Muscle of back (tissue), 13 donors: Measurements from ENCODE around the gene METTL9. TPM values are rescaled to one million over a fixed set of nuclear protein-coding genes. Genes with fewer than 3 reads are reported as not detected.
"Not testable (repeated sequence)": the region's sequence is repeated elsewhere in the genome, so short reads cannot be mapped to it uniquely, and the experiment has no call there.

ENCODE experiments used
- DNase-seq, 3 donors: peaks; one replicate each; pipeline versions ENCODE4 v3.0.0 to v3.0.0-alpha.2; 2013
- long read RNA-seq, 9 donors: transcript quantifications; one replicate each; lab custom pipeline, GENCODE V29; 2026
- polyA plus RNA-seq, 10 donors: library from polyadenylated mRNA; unstranded; fragments of 120-200 nt; gene quantifications; one replicate each; pipeline ENCODE4 v1.2.1, GENCODE V29; 2013; ENCODE audit not compliant: insufficient read length in 10 of 10

METTL9 gene
- polyA plus RNA-seq, result 100 to 1,000 TPM in 6 of 10 donors, 10 to 100 TPM in 4; 92.5 to 119 (median 102) TPM
- long read RNA-seq, donor 1, full-length matches to known transcripts, result 54 of 70 reads
- long read RNA-seq, donor 1, partial matches to known transcripts, result 16 of 70 reads
- long read RNA-seq, donor 1, other reads (novel, unspliced or antisense), result 0 of 70 reads
- long read RNA-seq, donor 2, full-length matches to known transcripts, result 47 of 47 reads
- long read RNA-seq, donor 2, partial matches to known transcripts, result 0 of 47 reads
- long read RNA-seq, donor 2, other reads (novel, unspliced or antisense), result 0 of 47 reads
- long read RNA-seq, donor 3, full-length matches to known transcripts, result 1 of 1 reads
- long read RNA-seq, donor 3, partial matches to known transcripts, result 0 of 1 reads
- long read RNA-seq, donor 3, other reads (novel, unspliced or antisense), result 0 of 1 reads
- long read RNA-seq, donor 4, full-length matches to known transcripts, result 43 of 50 reads
- long read RNA-seq, donor 4, partial matches to known transcripts, result 7 of 50 reads
- long read RNA-seq, donor 4, other reads (novel, unspliced or antisense), result 0 of 50 reads
- long read RNA-seq, donor 5, full-length matches to known transcripts, result 74 of 82 reads
- long read RNA-seq, donor 5, partial matches to known transcripts, result 8 of 82 reads
- long read RNA-seq, donor 5, other reads (novel, unspliced or antisense), result 0 of 82 reads
- long read RNA-seq, donor 6, full-length matches to known transcripts, result 70 of 86 reads
- long read RNA-seq, donor 6, partial matches to known transcripts, result 16 of 86 reads
- long read RNA-seq, donor 6, other reads (novel, unspliced or antisense), result 0 of 86 reads
- long read RNA-seq, donor 7, full-length matches to known transcripts, result 39 of 39 reads
- long read RNA-seq, donor 7, partial matches to known transcripts, result 0 of 39 reads
- long read RNA-seq, donor 7, other reads (novel, unspliced or antisense), result 0 of 39 reads
- long read RNA-seq, donor 8, full-length matches to known transcripts, result 35 of 49 reads
- long read RNA-seq, donor 8, partial matches to known transcripts, result 14 of 49 reads
- long read RNA-seq, donor 8, other reads (novel, unspliced or antisense), result 0 of 49 reads
- long read RNA-seq, donor 9, full-length matches to known transcripts, result 12 of 12 reads
- long read RNA-seq, donor 9, partial matches to known transcripts, result 0 of 12 reads
- long read RNA-seq, donor 9, other reads (novel, unspliced or antisense), result 0 of 12 reads

DNA sequence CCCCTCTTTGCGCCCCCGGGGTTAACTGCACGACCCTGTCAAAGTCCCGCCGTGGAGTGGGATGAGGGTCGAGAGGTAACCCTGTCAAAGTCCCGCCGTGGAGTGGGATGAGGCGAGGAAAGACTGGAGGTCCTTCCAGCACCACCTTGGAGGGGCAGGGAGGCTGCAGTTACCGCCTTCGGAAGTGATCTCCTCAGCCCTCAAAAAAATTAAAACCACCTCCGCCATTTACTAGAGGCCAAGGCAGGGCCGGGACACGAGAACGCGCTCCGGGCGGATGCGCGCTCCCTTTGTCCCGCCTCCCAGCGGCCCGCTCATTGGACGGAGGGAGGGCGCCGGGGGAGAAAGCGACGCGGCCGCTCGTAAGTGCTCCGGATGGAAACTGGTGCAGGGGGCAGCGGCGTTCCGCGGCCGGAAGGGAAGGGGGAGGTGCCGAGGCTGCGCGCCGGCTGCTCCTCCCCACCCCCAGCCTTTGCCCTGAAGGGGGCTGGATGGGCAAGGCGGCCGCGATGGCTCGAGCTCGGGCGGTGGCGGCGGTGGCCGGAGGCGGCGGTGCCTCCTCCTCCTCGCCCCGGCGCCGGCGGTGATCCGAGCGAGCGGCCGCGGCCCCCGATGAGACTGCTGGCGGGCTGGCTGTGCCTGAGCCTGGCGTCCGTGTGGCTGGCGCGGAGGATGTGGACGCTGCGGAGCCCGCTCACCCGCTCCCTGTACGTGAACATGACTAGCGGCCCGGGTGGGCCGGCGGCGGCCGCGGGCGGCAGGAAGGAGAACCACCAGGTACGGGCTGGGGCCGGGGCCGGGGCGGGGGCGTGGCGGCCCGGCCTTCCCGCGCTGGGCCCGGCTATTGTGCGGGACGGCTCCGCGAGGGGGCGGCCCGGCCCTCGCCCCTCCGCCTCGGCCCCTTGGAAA, at the start of gene METTL9:
Gene METTL9, plus strand, starts transcription at position 456 of the 909 bp plus-strand sequence. Its CDS starts 157 bp downstream, at position 613.
- peak; percentile 95 to 98 (median 98) for DNase-seq

DNA sequence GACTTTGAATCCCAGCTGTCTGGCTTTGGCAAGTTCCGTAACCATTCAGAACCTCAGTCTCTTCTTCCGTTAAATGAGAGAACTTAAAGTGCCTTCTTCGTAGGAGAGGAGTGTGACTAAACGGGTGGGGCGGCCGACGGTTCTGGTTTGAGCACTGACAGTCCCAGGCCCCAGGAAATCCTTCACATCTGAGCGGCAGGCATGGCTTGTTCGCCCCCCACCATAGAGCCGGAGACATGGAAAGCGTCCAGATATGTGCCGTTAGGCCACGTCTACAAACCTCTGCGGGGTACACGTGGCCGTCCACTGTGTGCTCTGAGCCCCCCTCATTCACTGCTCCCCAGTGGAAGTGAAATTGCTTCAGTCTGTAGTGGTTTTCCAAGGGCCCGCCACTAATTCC, 49.4 kb upstream of the METTL9 start:
- DNase-seq, result not testable (repeated sequence)

DNA sequence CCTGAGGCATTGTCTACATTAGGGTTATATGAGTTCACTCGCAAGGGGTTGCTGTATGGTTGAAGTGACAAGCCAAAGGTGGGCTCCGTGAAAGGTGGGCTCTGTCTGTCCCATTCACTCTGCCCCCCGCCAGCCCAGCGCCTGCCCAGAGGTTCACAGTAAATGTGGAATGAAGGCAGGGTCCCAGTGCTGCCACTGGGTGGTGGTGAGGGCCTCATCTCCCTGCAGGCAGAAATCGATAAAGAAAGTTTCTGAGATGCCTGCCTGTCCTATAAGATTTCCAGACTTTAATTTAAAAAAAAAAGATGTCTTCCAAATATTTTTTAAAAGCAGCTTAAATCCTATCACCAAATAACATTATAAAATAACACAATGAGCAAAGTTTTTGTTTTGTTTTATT, 48.9 kb upstream of the METTL9 start:
- not testable (repeated sequence) for DNase-seq

DNA sequence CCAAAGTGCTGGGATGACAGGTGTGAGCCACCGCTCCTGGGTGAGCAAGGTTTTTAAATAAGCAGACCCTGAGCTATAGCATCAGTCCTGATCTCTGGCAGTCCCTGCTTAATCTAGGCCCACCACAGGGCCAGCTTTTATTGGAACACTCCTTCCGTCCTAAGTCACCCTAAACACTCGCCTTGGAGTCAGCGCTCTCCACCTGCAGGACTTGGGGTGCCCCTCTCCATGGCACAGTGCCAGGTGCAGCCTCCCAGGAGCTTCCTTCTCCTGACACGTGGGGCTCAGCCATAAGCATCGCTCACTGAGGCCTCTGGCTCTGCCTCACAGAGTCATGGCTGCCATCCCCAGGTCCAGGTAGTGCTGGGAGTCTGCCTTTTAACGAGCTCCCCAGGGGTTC, 48.3 kb upstream of the METTL9 start:
- not testable (repeated sequence) for DNase-seq

DNA sequence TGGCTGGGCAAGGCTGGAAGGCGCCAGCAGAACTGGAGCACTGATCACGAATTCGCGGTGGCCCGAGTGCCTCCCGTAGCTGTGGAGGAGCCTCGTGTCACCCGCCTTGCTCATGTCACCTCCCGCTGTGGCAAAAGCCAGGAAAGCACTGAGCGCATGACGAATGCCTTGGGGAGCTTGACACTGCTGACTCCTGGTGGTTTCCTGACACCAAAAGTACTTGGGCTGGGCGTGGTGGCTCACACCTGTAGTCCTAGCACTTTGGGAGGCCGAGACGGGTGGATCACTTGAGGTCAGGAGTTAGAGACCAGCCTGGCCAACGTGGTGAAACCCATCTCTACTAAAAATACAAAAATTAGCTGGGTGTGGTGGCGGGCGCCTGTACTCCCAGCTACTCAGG, 47.8 kb upstream of the METTL9 start:
- DNase-seq, result not testable (repeated sequence)

DNA sequence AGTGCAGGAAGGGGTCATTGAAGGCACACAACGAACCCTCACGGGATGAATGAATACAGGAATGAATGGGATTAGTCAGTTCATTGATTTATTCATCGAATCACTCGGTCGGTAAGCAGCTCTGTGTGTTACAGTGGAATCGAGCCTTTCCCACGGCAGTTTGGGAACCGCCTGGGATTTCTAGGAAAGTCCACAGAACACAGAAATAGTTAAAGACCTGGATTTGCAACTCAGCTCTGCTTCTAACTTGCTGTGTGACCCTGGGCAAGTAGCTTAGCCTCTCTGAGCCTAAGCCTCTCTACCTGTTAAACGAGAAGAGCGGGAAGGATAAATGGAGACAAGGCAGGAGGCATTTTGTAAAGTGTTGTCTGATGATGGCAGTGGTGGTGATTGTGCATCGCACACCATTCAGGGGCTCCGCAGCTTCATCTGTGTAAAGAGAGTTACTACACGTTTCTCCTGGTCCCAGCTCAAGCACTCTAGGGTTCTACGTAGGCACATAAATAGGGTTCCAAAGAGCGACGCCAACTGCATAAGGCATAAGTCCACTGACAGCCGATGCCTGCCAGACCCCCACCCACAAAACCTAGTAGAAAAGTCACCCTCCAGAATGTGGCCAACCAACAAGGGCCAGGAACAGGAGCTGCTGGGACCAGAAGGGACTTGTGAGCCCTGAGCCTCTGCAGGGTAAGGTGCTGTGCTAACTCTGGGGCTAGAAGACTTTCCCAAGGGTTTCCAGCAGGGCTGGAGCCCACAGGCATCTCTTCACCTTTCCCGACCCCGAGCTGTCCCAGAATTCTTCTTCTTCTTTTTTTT, 45.7 kb upstream of the METTL9 start:
- not testable (repeated sequence) for DNase-seq

DNA sequence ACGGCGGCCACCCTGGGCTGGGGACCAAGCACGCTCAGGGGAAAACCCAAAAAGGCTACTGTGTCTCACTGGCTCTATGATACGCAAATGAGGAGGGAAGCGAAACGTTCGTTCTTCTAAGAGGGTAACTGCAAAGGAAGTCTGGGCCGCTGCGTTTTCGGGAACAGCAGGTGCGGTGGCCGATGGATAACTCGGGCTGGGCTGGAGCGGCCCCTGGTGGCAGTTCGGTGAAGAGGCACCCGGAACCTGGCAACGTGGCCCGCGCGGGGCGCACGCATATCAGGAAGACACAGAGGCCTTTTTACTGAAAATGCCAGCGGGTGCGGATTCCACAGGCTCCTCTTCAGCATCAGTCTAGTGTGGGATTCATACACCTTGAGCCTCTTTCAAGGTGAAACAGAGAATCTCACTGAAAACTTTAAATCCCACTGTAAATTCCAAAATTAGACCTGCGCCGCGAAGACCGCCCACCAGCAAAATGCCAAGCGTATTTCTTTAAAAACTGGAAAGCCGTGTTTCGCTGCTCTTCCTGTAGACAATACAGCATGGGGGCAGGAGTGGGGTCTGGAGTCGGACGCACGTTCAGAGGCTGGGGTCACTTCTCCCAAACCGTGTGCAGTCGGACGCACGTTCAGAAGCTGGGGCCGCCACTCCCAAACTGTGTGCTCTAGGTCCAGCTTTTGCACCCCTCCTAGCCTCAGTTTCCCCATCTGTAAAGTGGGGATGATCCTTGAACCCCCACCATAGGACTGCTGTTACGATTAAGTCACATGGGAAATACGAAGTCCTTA, 44.4 kb upstream of the METTL9 start:
- peak; percentile 63 to 90 (median 87) for DNase-seq

DNA sequence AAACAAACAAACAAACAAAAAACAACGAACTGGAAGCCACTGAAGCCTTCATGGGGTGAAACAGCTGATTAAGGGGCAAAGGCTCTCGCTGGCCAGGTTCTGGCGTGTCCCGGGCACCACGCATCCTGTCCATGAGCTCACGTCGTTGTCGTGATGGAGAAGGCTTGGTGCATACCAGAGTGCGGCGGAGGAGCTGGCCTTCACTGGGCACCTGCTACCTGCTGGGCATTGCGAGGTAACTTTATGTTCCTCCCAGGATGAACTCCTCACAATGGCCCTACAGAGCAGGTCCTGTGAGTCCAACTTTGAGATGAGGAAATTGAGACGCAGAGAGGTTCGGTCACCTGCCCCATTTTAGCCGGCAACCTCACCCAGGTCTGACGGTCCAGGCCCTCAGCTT, 43.8 kb upstream of the METTL9 start:
- DNase-seq, result not testable (repeated sequence)

DNA sequence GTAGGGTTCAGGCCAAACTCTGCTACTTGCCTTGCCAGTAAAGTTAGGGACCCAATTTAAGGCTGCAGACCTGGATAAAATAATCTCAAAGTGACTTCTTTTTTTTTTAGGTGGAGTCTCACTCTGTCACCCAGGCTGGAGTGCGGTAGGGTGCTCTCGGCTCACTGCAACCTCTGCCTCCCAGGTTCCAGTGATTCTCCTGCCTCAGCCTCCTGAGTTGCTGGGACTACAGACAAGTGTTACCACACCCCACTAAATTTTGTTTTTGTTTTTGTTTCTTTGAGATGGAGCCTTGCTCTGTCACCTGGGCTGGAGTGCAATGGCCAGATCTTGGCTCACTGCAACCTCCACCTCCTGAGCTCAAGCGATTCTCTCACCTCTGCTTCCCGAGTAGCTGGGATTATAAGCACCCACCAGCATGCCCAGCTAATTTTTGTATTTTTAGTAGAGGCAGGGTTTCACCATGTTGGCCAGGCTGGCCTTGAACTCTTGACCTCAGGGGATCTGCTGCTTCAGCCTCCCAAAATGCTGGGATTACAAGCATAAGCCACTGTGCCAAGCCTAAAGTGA, 43.3 kb upstream of the METTL9 start:
- DNase-seq, result not testable (repeated sequence)

DNA sequence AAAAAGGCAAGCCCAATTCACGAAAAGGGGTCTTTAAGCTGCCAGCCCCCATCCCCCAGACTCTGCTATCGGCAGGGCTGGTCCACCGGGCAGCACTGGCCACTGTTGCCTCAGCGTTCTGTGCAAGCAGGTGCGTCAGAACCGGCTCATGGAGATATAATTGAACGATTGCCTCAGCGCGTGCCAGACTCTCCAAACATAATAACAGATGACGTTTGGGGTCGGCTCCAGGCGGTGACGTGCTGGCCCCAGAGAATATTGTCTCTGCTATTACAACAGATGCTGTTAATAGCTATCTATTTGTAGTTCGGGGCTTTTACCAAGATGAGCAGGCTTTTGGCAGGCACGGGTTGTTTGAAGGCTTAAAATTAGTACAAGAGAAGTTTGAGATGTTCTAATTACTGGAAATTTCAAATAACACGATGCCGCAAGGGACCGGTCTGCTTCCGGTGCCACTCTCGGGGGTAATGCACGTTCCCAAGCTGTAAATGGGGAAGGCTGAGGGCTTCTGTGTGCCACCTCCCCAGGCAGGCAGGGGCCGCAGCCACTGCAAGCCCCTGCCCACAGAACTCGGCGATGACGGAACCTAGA, 42.6 kb upstream of the METTL9 start:
- DNase-seq, result peak; percentile 28 to 58 (median 51)

DNA sequence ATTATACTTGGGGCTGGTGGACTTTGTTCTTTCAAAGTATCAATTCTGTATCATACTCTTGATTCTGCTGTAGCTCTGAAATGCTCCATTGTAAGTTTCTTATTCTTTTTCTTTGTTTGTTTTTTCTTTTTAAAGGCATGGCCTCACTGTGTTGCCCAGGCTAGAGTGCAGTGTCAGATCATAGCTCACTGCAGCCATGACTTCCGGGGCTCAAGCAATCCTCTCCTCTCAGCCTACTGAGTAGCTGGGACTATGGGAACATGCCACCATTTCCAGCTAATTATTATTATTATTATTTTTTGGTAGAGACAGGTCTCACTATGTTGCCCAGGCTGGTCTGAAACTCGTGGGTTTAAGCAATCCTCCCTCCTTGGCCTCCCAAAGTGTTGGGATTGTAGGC, 38.9 kb upstream of the METTL9 start:
- no peak for DNase-seq

DNA sequence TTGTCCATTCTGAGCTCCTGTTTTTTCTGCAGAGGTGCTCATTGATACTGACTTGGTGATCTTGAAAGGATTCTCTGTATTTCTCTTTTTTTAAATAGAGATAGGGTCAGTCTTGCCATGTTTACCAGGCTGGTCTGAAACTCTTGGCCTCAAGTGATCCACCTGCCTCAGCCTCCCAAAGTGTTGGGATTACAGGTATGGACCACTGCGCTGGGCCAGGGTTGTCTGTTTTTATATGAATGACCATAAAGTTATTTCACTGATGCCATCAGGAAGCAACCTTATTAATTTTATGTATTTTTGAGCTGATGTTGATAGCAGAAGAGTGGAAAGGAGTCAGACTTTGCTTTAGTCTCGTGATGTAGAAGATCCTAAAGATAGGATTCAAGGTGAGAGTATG, 35.7 kb upstream of the METTL9 start:
- no peak for DNase-seq

DNA sequence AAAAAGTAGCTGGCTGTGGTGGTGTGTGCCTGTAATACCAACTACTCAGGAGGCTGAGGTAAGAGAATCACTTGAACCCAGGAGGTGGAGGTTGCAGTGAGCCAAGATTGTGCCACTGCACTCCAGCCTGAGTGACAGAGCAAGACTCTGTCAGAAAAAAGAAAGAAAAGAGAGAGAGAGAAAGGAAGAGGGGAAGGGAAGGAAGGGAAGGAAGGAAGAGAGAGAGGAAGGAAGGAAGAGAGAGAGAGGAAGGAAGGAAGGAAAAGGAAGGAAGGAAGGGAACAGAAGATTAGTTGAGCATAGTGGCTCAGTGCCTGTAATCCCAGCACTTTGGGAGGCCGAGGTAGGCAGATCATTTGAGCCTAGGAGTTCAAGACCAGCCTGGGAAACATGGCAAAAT, 35.0 kb upstream of the METTL9 start:
- DNase-seq, result not testable (repeated sequence)

DNA sequence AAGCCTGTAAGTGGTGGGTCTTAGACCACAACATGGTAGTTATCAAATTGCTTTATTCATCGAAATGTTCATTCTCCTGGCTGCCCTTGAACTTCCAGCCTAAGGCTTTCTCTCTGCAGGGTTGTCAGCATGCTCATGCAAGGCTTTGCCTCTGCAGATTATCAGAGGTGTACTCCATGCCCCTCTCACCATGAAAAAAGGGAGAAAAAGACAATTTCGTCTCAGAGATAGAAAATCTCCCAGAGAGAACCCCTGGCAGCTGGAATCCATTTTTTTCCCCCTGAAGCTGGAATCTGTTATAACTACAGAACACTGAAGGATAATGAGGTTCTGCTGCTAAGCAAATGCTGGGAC, 33.9 kb upstream of the METTL9 start:
- DNase-seq, result no peak

DNA sequence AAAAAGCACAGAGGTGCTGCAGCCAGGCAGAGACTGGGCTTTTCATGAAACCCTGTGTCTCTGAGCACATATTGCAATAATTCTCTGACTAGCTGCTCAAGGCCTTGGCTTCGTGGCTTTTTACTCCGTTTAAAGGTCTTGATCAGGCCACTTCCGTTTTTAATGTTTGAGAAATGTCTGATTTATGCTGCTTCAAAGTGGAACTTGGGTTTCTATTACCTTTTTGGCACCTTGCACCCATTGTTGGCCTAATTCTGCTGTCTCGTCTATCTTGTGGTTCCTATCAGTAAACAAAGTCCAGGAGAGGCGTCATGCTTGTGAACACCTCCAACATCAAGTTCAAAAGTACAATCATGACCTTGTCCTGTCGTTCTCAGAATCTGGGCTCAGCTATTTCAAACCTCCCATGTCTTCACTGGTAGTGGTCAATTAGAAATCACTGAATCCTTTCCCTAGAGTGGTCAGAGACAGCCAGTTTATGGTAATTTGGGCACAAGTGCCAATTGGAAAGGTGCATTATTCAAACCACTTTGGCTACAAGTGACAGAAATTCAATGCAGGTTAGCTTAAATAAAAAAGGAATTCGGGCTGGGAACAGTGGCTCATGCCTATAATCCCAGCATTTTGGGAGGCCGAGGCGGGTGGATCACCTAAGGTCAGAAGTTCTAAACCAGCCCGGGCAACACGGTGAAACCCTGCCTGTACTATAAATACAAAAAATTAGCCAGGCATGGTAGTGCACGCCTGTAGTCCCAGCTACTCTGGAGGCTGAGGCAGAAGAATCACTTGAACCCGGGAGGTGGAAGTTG, 33.3 kb upstream of the METTL9 start:
- no peak for DNase-seq

DNA sequence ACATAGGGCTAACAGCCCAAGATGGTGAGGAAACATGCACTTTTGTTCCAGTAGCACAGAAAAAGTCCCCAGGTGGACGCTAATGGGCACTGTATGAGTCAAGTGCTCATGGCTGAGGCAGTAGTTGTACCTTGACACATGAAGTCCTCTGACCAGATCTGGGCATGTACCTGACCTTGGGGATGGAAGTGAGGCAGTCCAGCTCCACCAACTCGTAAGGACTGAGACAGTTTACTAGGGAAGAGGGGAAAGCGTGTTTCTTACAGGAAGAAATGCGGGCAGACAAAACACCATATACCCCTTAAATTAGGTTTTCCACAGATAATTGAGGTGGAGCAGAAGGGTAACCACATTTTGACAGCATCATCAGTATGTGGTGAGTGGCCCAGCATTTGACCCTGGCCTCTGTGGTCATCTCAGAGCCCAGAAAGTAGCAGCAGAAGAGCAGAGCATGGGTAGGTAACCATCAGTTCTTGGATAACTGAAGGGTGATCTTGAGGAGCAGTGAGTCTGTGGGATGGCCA, 32.4 kb upstream of the METTL9 start:
- no peak for DNase-seq

DNA sequence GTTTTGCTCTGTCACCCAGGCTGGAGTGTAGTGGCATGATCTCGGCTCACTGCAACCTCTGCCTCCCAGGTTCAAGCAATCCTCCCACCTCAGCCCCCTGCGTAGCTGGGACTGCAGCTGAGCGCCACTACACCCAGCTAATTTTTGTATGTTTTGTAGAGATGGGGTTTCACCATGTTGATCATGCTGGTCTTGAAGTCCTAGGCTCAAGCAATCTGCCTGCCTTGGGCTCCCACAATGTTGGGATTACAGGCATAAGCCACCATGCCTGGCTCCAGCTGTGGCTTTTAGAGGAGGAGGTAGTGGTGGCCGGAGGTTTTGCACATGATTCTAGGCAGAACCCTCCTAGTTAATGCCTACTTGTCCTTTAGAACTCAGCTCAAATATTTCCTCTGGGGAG, 31.9 kb upstream of the METTL9 start:
- not testable (repeated sequence) for DNase-seq
